Left lung (tissue), 10 donors: ENCODE results near the gene RASSF1. TPM values are rescaled to one million over a fixed set of nuclear protein-coding genes. Genes with fewer than 3 reads are reported as not detected.

Experiments
- ATAC-seq: fragments of 200-7000 bp; cut with Tn5 transposase; one replicate; pipeline ENCODE4 v1.9.1; 2020; ENCODE audit warnings: moderate library complexity
- DNase-seq, 4 donors: peaks; one replicate each; pipeline ENCODE4 v3.0.0-alpha.2; 2013 to 2020
- H3K27ac ChIP-seq, 2 donors: fragments of 200-600 bp; sonication (generic) in 1 of 2; one replicate each; pipeline versions ENCODE4 v1.5.0 to v1.8.0; 2020 to 2021
- H3K27me3 ChIP-seq, 2 donors: fragments of 200-600 bp; sonication (generic) in 1 of 2; one replicate each; pipeline versions ENCODE4 v1.5.0 to v1.8.0; 2020 to 2021
- H3K36me3 ChIP-seq, 2 donors: fragments of 200-600 bp; sonication (generic) in 1 of 2; one replicate each; pipeline versions ENCODE4 v1.5.0 to v1.8.0; 2020 to 2021
- H3K4me1 ChIP-seq, 2 donors: fragments of 200-600 bp; one replicate each; pipeline ENCODE4 v1.8.0; 2021
- H3K4me3 ChIP-seq, 2 donors: fragments of 200-600 bp; sonication (generic) in 1 of 2; one replicate each; pipeline versions ENCODE4 v1.5.0 to v1.8.0; 2020 to 2021; ENCODE audit warnings: mild to moderate bottlenecking in 1 of 2
- H3K9me3 ChIP-seq, 2 donors: fragments of 200-600 bp; sonication (generic) in 1 of 2; one replicate each; pipeline versions ENCODE4 v1.5.0 to v1.8.0; 2020 to 2021
- CTCF ChIP-seq, 2 donors: fragments of 200-600 bp; sonication (generic) in 1 of 2; IDR thresholded peaks; one replicate each; pipeline versions ENCODE4 v1.5.0 to v1.8.0; 2021; ENCODE audit warnings: antibody characterized with exemption in 2 of 2
- intact Hi-C, 2 donors: fragments of 100-400 bp; cut with DNase I; formaldehyde crosslinking; loops; one replicate each; pipeline versions ENCODE4 v1.11.2 to v1.14.2; 2022
- polyA plus RNA-seq, 6 donors: library from polyadenylated mRNA; unstranded; fragments of 120-200 nt; gene quantifications; one replicate each; pipeline ENCODE4 v1.2.1, GENCODE V29; 2013; ENCODE audit not compliant: insufficient read length in 6 of 6
- total RNA-seq, 2 donors: library from RNA; stranded (reverse); fragmentation: NEBNext Ultra II Directional; extraction: Animal tissue kit (Norgen Biotek cat#: 25700); gene quantifications; one replicate each; pipeline ENCODE4 v1.2.1, GENCODE V29; 2021
- donor health status: DM: no; HTN: yes; CAD: no.
- donor health status: DM: no; HTN: no; CAD: no.

RASSF1 gene
- total and polyA plus RNA-seq, 8 donors, result 24.9 to 40.7 (median 28.8) TPM

DNA sequence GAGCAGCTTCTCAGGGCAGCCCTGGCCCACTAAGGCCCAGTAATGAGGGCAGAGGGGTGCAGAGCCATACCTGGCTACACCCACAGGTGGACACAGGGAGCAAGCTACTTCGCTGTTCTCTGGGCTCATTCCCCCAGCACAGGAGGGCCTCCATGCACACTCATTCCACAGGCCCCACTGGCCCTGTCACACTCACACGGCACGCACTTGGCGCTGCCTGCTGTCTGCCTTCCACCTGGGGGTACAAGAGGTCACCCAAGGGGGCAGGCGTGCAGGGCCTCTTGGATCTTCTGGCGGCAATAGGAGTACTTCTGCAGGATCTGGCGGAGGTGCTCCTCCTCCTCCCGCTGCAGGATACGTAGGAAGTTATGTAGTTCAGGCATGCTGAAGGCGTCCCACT, 10.3 kb downstream of the RASSF1 start:
- Histone ChIP-seq H3K4me3 (no peak overlapping the region), H3K9me3 (no peaks in the 10 kb centered on the region), H3K27me3 (no peaks in the 10 kb centered on the region), H3K4me1 (peaks cover 15 to 68% of the 10 kb centered on the region in 2 donors), H3K27ac (no peak overlapping the region), H3K36me3 (peaks cover 0 to 57% of the 10 kb centered on the region in 2 donors)
- TF ChIP-seq CTCF (IDR thresholded peaks at IDR 0.05), result no peak
- intact Hi-C loops, result no loop called here
- no peak for ATAC-seq
- no peak for DNase-seq

GRCh38 chr3:50327943-50328691, 12.5 kb downstream of the RASSF1 start, which contains the start of gene TUSC2:
Gene TUSC2 (minus strand): TSS chr3:50328223. CDS start chr3:50328099, 124 bp downstream.
- Histone ChIP-seq H3K9me3 (no peaks in the 10 kb centered on the region), H3K27me3 (no peaks in the 10 kb centered on the region), H3K27ac (peak within 1 kb of the TSS; percentile 59 to 84), H3K4me3 (peak within 1 kb of the TSS; percentile 95 to 100), H3K4me1 (peaks cover 6 to 68% of the 10 kb centered on the region in 2 donors), H3K36me3 (peaks cover 0 to 58% of the 10 kb centered on the region in 2 donors)
- no peak for TF ChIP-seq CTCF (IDR thresholded peaks at IDR 0.05)
- ATAC-seq (peak; percentile 93), DNase-seq (peak; percentile 94 to 98 (median 97))
- intact Hi-C loops, result no loop called here

- intact Hi-C loops, result no loop called here
These were observed 13.5 kb downstream of the RASSF1 start for GRCh38 chr3:50327129-50327528.

GRCh38 chr3:50326182-50326541, 14.5 kb downstream of the RASSF1 start:
- peaks cover 14 to 67% of the 10 kb centered on the region in 2 donors for H3K4me1 ChIP-seq
- intact Hi-C loops, result no loop called here

More at GRCh38 chr3:50327129-50327528, 13.5 kb downstream of the RASSF1 start:
- DNase-seq, result no peak
- no peak overlapping the region for H3K27ac ChIP-seq
- H3K9me3 ChIP-seq, result no peaks in the 10 kb centered on the region
- ATAC-seq, result no peak
- H3K4me3 ChIP-seq, result peak overlapping the region; percentile 95 to 100
- peaks cover 0 to 49% of the 10 kb centered on the region in 2 donors for H3K36me3 ChIP-seq
- H3K4me1 ChIP-seq, result peaks cover 11 to 68% of the 10 kb centered on the region in 2 donors
- H3K27me3 ChIP-seq, result no peaks in the 10 kb centered on the region
- TF ChIP-seq CTCF (IDR thresholded peaks at IDR 0.05), result no peak

More at GRCh38 chr3:50326182-50326541, 14.5 kb downstream of the RASSF1 start:
- Histone ChIP-seq H3K4me3 (no peak overlapping the region), H3K9me3 (no peaks in the 10 kb centered on the region), H3K36me3 (peaks cover 0 to 40% of the 10 kb centered on the region in 2 donors), H3K27me3 (no peaks in the 10 kb centered on the region), H3K27ac (peak overlapping the region in 1 of 2 donors; percentile 93)
- ATAC-seq, result no peak
- DNase-seq, result no peak
- TF ChIP-seq CTCF (IDR thresholded peaks at IDR 0.05), result no peak
